Activated B cell treated with CpG ODN at 0.5 μM for 24 hours (primary cell): ENCODE measurements around the gene KIRREL2. TPM values are rescaled to one million over a fixed set of nuclear protein-coding genes. Genes with fewer than 3 reads are reported as not detected.
A peak's percentile ranks its signal among the peaks of the same experiment; 100 is the strongest.
"Not testable (repeated sequence)": the region's sequence is repeated elsewhere in the genome, so short reads cannot be mapped to it uniquely, and the experiment has no call there.

Experiments used
- ATAC-seq: fragments of 200-7000 bp; cut with Tn5 transposase; one replicate; pipeline ENCODE4 v1.10.0; 2021; ENCODE audit warnings: low read depth, mild to moderate bottlenecking, moderate library complexity
- CTCF ChIA-PET: fragments of 350-600 bp; sonication (Branson Sonifier 250); formaldehyde crosslinking; loops from one replicate; lab custom pipeline; 2021; ENCODE audit warnings: antibody characterized with exemption; lab: Charles Lee
- POLR2A ChIA-PET: fragments of 350-600 bp; sonication (Branson Sonifier 250); formaldehyde crosslinking; loops from one replicate; lab custom pipeline; 2021; ENCODE audit warnings: antibody characterized with exemption; lab: Charles Lee
- DNase-seq: peaks from one replicate; pipeline ENCODE4 v3.0.0; 2022
- H3K27ac Mint-ChIP-seq: one replicate; pipeline ENCODE4 v1.8.0; 2020; ENCODE audit warnings: mixed read lengths
- H3K27me3 Mint-ChIP-seq: one replicate; pipeline ENCODE4 v1.8.0; 2021; ENCODE audit warnings: mixed read lengths
- H3K36me3 Mint-ChIP-seq: one replicate; pipeline ENCODE4 v1.8.0; 2021; ENCODE audit warnings: low read depth, mixed read lengths
- H3K4me1 Mint-ChIP-seq: one replicate; pipeline ENCODE4 v1.8.0; 2021; ENCODE audit warnings: mixed read lengths
- H3K4me3 Mint-ChIP-seq: one replicate; pipeline ENCODE4 v1.8.0; 2020; ENCODE audit warnings: mild to moderate bottlenecking, mixed read lengths
- H3K9me3 Mint-ChIP-seq: one replicate; pipeline ENCODE4 v1.8.0; 2020; ENCODE audit warnings: mixed read lengths
- CTCF ChIP-seq: fragments of 200-600 bp; IDR thresholded peaks from one replicate; pipeline ENCODE4 v1.8.0; 2022; ENCODE audit warnings: antibody characterized with exemption, mild to moderate bottlenecking
- intact Hi-C: fragments of 100-400 bp; cut with micrococcal nuclease; formaldehyde crosslinking; loops from one replicate; pipeline ENCODE4 v1.15.1; 2024
- total RNA-seq: library from RNA; stranded (reverse); gene quantifications from 2 replicates; pipeline ENCODE4 v1.2.3, GENCODE V29; 2022

KIRREL2 gene
- total RNA-seq, 1 donor from 2014 or later: not detected

- Mint-ChIP-seq H3K9me3 (no peaks in the 10 kb centered on the region), H3K27me3 (peaks cover 59% of the 10 kb centered on the region), H3K36me3 (no peaks in the 10 kb centered on the region), H3K4me3 (peak within 1 kb of the TSS; percentile 56), H3K4me1 (peaks cover 17% of the 10 kb centered on the region), H3K27ac (no peak within 1 kb of the TSS)
- peak; percentile 67 for ATAC-seq
- no peak for TF ChIP-seq CTCF
- intact Hi-C loops: loop anchor here (5.0 kb wide), 1 partner anchor 91 kb away; the partner anchor contains the start of gene ARHGAP33
- DNase-seq: peak; percentile 57
- ChIA-PET CTCF (no interaction called here), POLR2A (interaction anchor here (1.0 to 1.3 kb wide), 2 partner anchors 32 to 126 kb away, joined by 3 read pairs; partner anchors contain the start of gene NFKBID)
Measured at GRCh38 chr19:35868172-35868822, 11.6 kb downstream of the KIRREL2 start, which contains the start of gene APLP1. TSS of gene APLP1 (plus strand) at chr19:35868574. CDS start at chr19:35868637, 63 bp downstream.

DNA sequence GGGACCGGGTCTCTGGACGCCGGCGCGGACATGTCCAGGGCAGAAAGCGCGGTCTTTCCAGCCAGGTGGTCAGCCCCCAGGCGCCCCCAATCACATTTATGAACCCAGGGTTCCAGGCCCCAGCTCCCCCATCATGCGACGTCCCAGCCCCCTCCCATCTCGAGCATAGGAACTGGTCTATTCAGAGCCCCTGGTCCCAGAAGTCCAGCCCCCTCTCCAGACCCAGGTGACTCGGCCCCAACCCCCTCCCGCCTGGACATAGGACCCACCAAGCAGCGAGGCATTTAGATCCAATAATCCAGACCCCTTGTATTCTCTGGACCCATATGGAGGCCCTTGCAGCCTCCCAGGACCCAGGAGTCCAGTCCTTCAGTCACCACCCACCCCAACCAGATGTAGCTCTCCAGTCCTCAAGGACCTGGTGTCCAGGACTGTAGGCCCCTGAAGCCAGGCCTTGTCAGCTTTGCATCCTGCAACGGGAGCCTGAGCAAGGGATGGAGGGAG lies 12.2 kb downstream of the KIRREL2 start:
- POLR2A ChIA-PET: interaction anchor here (1.0 to 1.3 kb wide), 2 partner anchors 32 to 126 kb away, joined by 3 read pairs; partner anchors contain the start of gene NFKBID
- no peak for TF ChIP-seq CTCF
- intact Hi-C loops: loop anchor here (5.0 kb wide), 1 partner anchor 92 kb away; the partner anchor contains the start of gene ARHGAP33
- H3K4me1 Mint-ChIP-seq: peaks cover 17% of the 10 kb centered on the region
- no peak for ATAC-seq
- no peaks in the 10 kb centered on the region for H3K9me3 Mint-ChIP-seq
- DNase-seq: no peak
- CTCF ChIA-PET: no interaction called here
- H3K27me3 Mint-ChIP-seq: peaks cover 62% of the 10 kb centered on the region
- no peak overlapping the region for H3K27ac Mint-ChIP-seq
- no peaks in the 10 kb centered on the region for H3K36me3 Mint-ChIP-seq
- H3K4me3 Mint-ChIP-seq: peak overlapping the region; percentile 56

- intact Hi-C loops: loop anchor here (5.0 kb wide), 1 partner anchor 92 kb away; the partner anchor contains the start of gene ARHGAP33
- Mint-ChIP-seq H3K27me3 (peaks cover 61% of the 10 kb centered on the region), H3K4me3 (peak overlapping the region; percentile 67), H3K36me3 (no peaks in the 10 kb centered on the region), H3K27ac (no peak overlapping the region), H3K9me3 (no peaks in the 10 kb centered on the region), H3K4me1 (peaks cover 17% of the 10 kb centered on the region)
- peak; percentile 55 for DNase-seq
- CTCF ChIA-PET: interaction anchor here (1.5 kb wide), 1 partner anchor 13 kb away, joined by 3 read pairs; no protein-coding TSS in a partner anchor
- ATAC-seq: peak; percentile 83
- POLR2A ChIA-PET: interaction anchor here (0.5 to 1.3 kb wide), 2 partner anchors 50 to 127 kb away, joined by 3 to 4 read pairs; no protein-coding TSS in a partner anchor
- no peak for TF ChIP-seq CTCF
Measured at GRCh38 chr19:35869327-35870123, 12.8 kb downstream of the KIRREL2 start.

- Mint-ChIP-seq H3K27me3 (peaks cover 56% of the 10 kb centered on the region), H3K4me1 (peaks cover 17% of the 10 kb centered on the region), H3K4me3 (peak overlapping the region; percentile 67)
- intact Hi-C loops, H3K27ac Mint-ChIP-seq, POLR2A ChIA-PET, DNase-seq, H3K9me3 Mint-ChIP-seq, H3K36me3 Mint-ChIP-seq, ATAC-seq: not testable (repeated sequence)
- CTCF ChIA-PET: interaction anchor here (1.5 kb wide), 1 partner anchor 12 kb away, joined by 3 read pairs; no protein-coding TSS in a partner anchor
Measured at GRCh38 chr19:35870124-35870736, 13.5 kb downstream of the KIRREL2 start.

DNA sequence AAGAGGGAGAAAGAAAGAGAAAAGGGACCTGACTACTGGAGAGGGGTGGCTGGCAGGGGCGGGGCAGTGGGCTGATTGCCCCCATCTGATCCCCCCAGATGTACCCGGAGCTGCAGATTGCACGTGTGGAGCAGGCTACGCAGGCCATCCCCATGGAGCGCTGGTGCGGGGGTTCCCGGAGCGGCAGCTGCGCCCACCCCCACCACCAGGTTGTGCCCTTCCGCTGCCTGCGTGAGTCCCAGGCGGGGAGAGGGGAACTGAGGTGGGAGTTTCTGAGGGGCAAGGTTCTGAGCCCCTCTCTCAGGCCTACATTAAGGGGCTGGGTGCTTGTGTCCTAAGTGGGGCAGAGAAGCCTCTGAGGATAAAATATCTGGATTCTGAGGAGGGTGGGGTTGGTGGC lies 14.1 kb downstream of the KIRREL2 start:
- ATAC-seq (no peak), DNase-seq (no peak)
- ChIA-PET POLR2A (no interaction called here), CTCF (interaction anchor here (1.5 kb wide), 1 partner anchor 11 kb away, joined by 3 read pairs; no protein-coding TSS in a partner anchor)
- H3K27ac Mint-ChIP-seq: no peak overlapping the region
- no peak overlapping the region for H3K4me3 Mint-ChIP-seq
- intact Hi-C loops: no loop called here
- H3K4me1 Mint-ChIP-seq: peaks cover 17% of the 10 kb centered on the region
- no peaks in the 10 kb centered on the region for H3K36me3 Mint-ChIP-seq
- TF ChIP-seq CTCF: no peak
- no peaks in the 10 kb centered on the region for H3K9me3 Mint-ChIP-seq
- H3K27me3 Mint-ChIP-seq: peaks cover 51% of the 10 kb centered on the region
